ENCODE data around the gene DCP1B. TPM values are rescaled to one million over a fixed set of nuclear protein-coding genes. Genes with fewer than 3 reads are reported as not detected.

DCP1B gene
- total RNA-seq, 8 experiments from 2014 or later = 12.7 to 24.5 (median 15.6) TPM

GRCh38 chr12:2035431-2036055, 31.3 kb upstream of the DCP1B start:
- peak overlapping the region in 2 of 5 donors; percentile 24 to 28 for H3K4me3 ChIP-seq
- H3K27ac ChIP-seq = no peak overlapping the region
- WGBS, 10 experiments = 0 to 94% (median 59%) methylated on average over 1 to 13 of the region's 15 CpGs
- peak in 5 of 8 experiments; percentile 8 to 38 (median 23) for ATAC-seq (replicated peaks in 6 of 8)
- H3K4me1 ChIP-seq (replicated peaks in 1 of 2) = peaks cover 4 to 13% of the 10 kb centered on the region in 2 donors
- in situ Hi-C loops (cut with MboI; ENCODE audit: low pct_unique_long_range_greater_than_20kb in 2 of 9, low sequenced_read_pairs in 9 of 9, unreplicated experiment in 9 of 9) = no loop called here

- peak; percentile 94 to 99 (median 98) for ATAC-seq (replicated peaks in 6 of 8)
- H3K27ac ChIP-seq = no peak overlapping the region
- peaks cover 4 to 13% of the 10 kb centered on the region in 2 donors for H3K4me1 ChIP-seq (replicated peaks in 1 of 2)
- in situ Hi-C loops (cut with MboI; ENCODE audit: low pct_unique_long_range_greater_than_20kb in 2 of 9, low sequenced_read_pairs in 9 of 9, unreplicated experiment in 9 of 9) = no loop called here
- 7 to 81% (median 36%) methylated on average over 3 to 31 of the region's 47 CpGs; no CpG with 5 or more reads in 2 of the 10 experiments for WGBS, 10 experiments
- H3K4me3 ChIP-seq = peak overlapping the region; percentile 10 to 28 (median 16)
Observed at GRCh38 chr12:2034633-2035430, 30.6 kb upstream of the DCP1B start.

GRCh38 chr12:2032506-2032905, 28.2 kb upstream of the DCP1B start:
- Histone ChIP-seq H3K4me1 (replicated peaks in 1 of 2) (peaks cover 4 to 16% of the 10 kb centered on the region in 2 donors), H3K4me3 (no peak overlapping the region), H3K27ac (no peak overlapping the region)
- peak in 3 of 8 experiments; percentile 19 to 57 (median 26) for ATAC-seq (replicated peaks in 6 of 8)
- WGBS, 10 experiments = 20 to 96% (median 75%) methylated on average over 1 to 8 of the region's 8 CpGs; no CpG with 5 or more reads in 1 of the 10 experiments
- in situ Hi-C loops (cut with MboI; ENCODE audit: low pct_unique_long_range_greater_than_20kb in 2 of 9, low sequenced_read_pairs in 9 of 9, unreplicated experiment in 9 of 9) = no loop called here

- Histone ChIP-seq H3K4me1 (replicated peaks in 1 of 2) (peaks cover 6 to 34% of the 10 kb centered on the region in 2 donors), H3K4me3 (no peak overlapping the region), H3K27ac (no peak overlapping the region)
- WGBS, 10 experiments = 43 to 100% (median 94%) methylated on average over 1 to 3 of the region's 3 CpGs; no CpG with 5 or more reads in 5 of the 10 experiments
- ATAC-seq (replicated peaks in 6 of 8) = no peak
- in situ Hi-C loops (cut with MboI; ENCODE audit: low pct_unique_long_range_greater_than_20kb in 2 of 9, low sequenced_read_pairs in 9 of 9, unreplicated experiment in 9 of 9) = no loop called here
Observed at GRCh38 chr12:2029851-2030250, 25.6 kb upstream of the DCP1B start.

- ATAC-seq (replicated peaks in 6 of 8) = peak in 5 of 8 experiments; percentile 25 to 75 (median 54)
- peaks cover 6 to 29% of the 10 kb centered on the region in 2 donors for H3K4me1 ChIP-seq (replicated peaks in 1 of 2)
- H3K4me3 ChIP-seq = no peak overlapping the region
- no peak overlapping the region for H3K27ac ChIP-seq
- WGBS, 10 experiments = 33 to 96% (median 58%) methylated on average over 1 to 4 of the region's 4 CpGs; no CpG with 5 or more reads in 1 of the 10 experiments
- in situ Hi-C loops (cut with MboI; ENCODE audit: low pct_unique_long_range_greater_than_20kb in 2 of 9, low sequenced_read_pairs in 9 of 9, unreplicated experiment in 9 of 9) = no loop called here
Observed at GRCh38 chr12:2027351-2027750, 23.1 kb upstream of the DCP1B start.

GRCh38 chr12:2023365-2023764, 19.1 kb upstream of the DCP1B start:
- no peak overlapping the region for H3K4me3 ChIP-seq
- ATAC-seq (replicated peaks in 6 of 8) = no peak
- H3K27ac ChIP-seq = no peak overlapping the region
- in situ Hi-C loops (cut with MboI; ENCODE audit: low pct_unique_long_range_greater_than_20kb in 2 of 9, low sequenced_read_pairs in 9 of 9, unreplicated experiment in 9 of 9) = no loop called here
- H3K4me1 ChIP-seq (replicated peaks in 1 of 2) = peaks cover 8 to 24% of the 10 kb centered on the region in 2 donors
- WGBS, 10 experiments = 3 to 100% (median 68%) methylated on average over 1 to 3 of the region's 3 CpGs; no CpG with 5 or more reads in 4 of the 10 experiments

GRCh38 chr12:2020511-2020910, 16.3 kb upstream of the DCP1B start:
- WGBS, 10 experiments = 60 to 100% (median 86%) methylated on average over 1 to 3 of the region's 3 CpGs; no CpG with 5 or more reads in 1 of the 10 experiments

GRCh38 chr12:2019126-2019525, 14.9 kb upstream of the DCP1B start:
- no peak for ATAC-seq (replicated peaks in 6 of 8)
- WGBS, 10 experiments = 20 to 50% (median 33%) methylated on average over 1 to 2 of the region's 2 CpGs; no CpG with 5 or more reads in 7 of the 10 experiments
- Histone ChIP-seq H3K4me3 (no peak overlapping the region), H3K4me1 (replicated peaks in 1 of 2) (peaks cover 16 to 22% of the 10 kb centered on the region in 2 donors), H3K27ac (no peak overlapping the region)
- in situ Hi-C loops (cut with MboI; ENCODE audit: low pct_unique_long_range_greater_than_20kb in 2 of 9, low sequenced_read_pairs in 9 of 9, unreplicated experiment in 9 of 9) = no loop called here

More at GRCh38 chr12:2020511-2020910, 16.3 kb upstream of the DCP1B start:
- in situ Hi-C loops (cut with MboI; ENCODE audit: low pct_unique_long_range_greater_than_20kb in 2 of 9, low sequenced_read_pairs in 9 of 9, unreplicated experiment in 9 of 9) = no loop called here
- peaks cover 12 to 13% of the 10 kb centered on the region in 2 donors for H3K4me1 ChIP-seq (replicated peaks in 1 of 2)
- ATAC-seq (replicated peaks in 6 of 8) = no peak
- H3K4me3 ChIP-seq = no peak overlapping the region
- H3K27ac ChIP-seq = no peak overlapping the region

- 64 to 100% (median 91%) methylated on average over 1 to 7 of the region's 7 CpGs; no CpG with 5 or more reads in 1 of the 10 experiments for WGBS, 10 experiments
- ATAC-seq (replicated peaks in 6 of 8) = no peak
- in situ Hi-C loops (cut with MboI; ENCODE audit: low pct_unique_long_range_greater_than_20kb in 2 of 9, low sequenced_read_pairs in 9 of 9, unreplicated experiment in 9 of 9) = no loop called here
- H3K4me3 ChIP-seq = no peak overlapping the region
- H3K27ac ChIP-seq = peak overlapping the region in 1 of 2 donors; percentile 4
- peaks cover 24 to 29% of the 10 kb centered on the region in 2 donors for H3K4me1 ChIP-seq (replicated peaks in 1 of 2)
Observed at GRCh38 chr12:2018391-2018790, 14.1 kb upstream of the DCP1B start.

GRCh38 chr12:2017546-2018337, 13.5 kb upstream of the DCP1B start:
- 7 to 79% (median 48%) methylated on average over 2 to 12 of the region's 12 CpGs for WGBS, 10 experiments
- in situ Hi-C loops (cut with MboI; ENCODE audit: low pct_unique_long_range_greater_than_20kb in 2 of 9, low sequenced_read_pairs in 9 of 9, unreplicated experiment in 9 of 9) = no loop called here
- H3K4me3 ChIP-seq = no peak overlapping the region
- peaks cover 30 to 36% of the 10 kb centered on the region in 2 donors for H3K4me1 ChIP-seq (replicated peaks in 1 of 2)
- peak in 5 of 8 experiments; percentile 24 to 70 (median 61) for ATAC-seq (replicated peaks in 6 of 8)
- H3K27ac ChIP-seq = peak overlapping the region in 1 of 2 donors; percentile 4

GRCh38 chr12:2016862-2017545, 12.7 kb upstream of the DCP1B start:
- ATAC-seq (replicated peaks in 6 of 8) = no peak
- in situ Hi-C loops (cut with MboI; ENCODE audit: low pct_unique_long_range_greater_than_20kb in 2 of 9, low sequenced_read_pairs in 9 of 9, unreplicated experiment in 9 of 9) = no loop called here
- Histone ChIP-seq H3K4me1 (replicated peaks in 1 of 2) (peaks cover 38 to 43% of the 10 kb centered on the region in 2 donors), H3K4me3 (no peak overlapping the region), H3K27ac (no peak overlapping the region)
- 52 to 100% (median 92%) methylated on average over 1 to 9 of the region's 9 CpGs; no CpG with 5 or more reads in 1 of the 10 experiments for WGBS, 10 experiments

- WGBS, 10 experiments = 68 to 100% (median 91%) methylated on average over 1 to 4 of the region's 4 CpGs
- Histone ChIP-seq H3K27ac (no peak overlapping the region), H3K4me1 (replicated peaks in 1 of 2) (peaks cover 40 to 43% of the 10 kb centered on the region in 2 donors), H3K4me3 (no peak overlapping the region)
- ATAC-seq (replicated peaks in 6 of 8) = peak in 5 of 8 experiments; percentile 5 to 75 (median 57)
- in situ Hi-C loops (cut with MboI; ENCODE audit: low pct_unique_long_range_greater_than_20kb in 2 of 9, low sequenced_read_pairs in 9 of 9, unreplicated experiment in 9 of 9) = no loop called here
Observed at GRCh38 chr12:2014231-2014630, 10.0 kb upstream of the DCP1B start.

Data from motor neuron (in vitro differentiated cells).